MM.1S (cell line): ENCODE data around the gene NGB.

Experiments
- EZH2 ChIP-seq: fragments of 300-600 bp; sonication (generic); optimal IDR thresholded peaks from 2 replicates; pipeline ENCODE3; 2017; ENCODE audit warnings: low read depth, mild to moderate bottlenecking, antibody characterized with exemption, low read length, mixed read lengths
- EZH2phosphoT487 ChIP-seq: fragments of 300-600 bp; sonication (generic); IDR thresholded peaks from 2 replicates; pipeline ENCODE4 v1.6.1; 2018; ENCODE audit warnings: antibody characterized with exemption, low read length
- TF ChIP-seq, protein P1 (sequence below): fragments of 300-600 bp; sonication (generic); IDR thresholded peaks from 2 replicates; pipeline ENCODE4 v1.5.1; 2016; ENCODE audit warnings: antibody characterized with exemption, low read length, mixed read lengths

DNA sequence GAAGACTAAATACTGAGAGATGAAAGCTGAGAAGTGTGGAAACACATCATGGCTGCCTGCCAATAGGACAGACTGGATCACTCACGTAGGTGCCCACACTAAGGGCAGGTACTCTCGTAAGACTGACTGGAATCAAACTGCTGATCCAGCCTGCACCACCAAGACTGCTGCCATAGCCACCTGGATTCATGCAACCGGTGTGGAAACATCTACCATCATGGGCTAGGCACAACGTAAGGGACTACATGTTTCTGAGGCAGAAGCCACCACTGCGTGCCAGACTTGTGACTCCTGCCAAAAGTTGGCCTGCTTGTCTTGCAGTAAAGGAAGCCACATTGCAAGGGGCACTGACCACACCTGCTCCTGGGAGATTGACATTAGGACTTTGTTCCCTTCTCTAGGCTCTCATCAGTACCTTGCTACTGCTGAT lies 45.9 kb upstream of the NGB start:
- TF ChIP-seq, protein P1, sequence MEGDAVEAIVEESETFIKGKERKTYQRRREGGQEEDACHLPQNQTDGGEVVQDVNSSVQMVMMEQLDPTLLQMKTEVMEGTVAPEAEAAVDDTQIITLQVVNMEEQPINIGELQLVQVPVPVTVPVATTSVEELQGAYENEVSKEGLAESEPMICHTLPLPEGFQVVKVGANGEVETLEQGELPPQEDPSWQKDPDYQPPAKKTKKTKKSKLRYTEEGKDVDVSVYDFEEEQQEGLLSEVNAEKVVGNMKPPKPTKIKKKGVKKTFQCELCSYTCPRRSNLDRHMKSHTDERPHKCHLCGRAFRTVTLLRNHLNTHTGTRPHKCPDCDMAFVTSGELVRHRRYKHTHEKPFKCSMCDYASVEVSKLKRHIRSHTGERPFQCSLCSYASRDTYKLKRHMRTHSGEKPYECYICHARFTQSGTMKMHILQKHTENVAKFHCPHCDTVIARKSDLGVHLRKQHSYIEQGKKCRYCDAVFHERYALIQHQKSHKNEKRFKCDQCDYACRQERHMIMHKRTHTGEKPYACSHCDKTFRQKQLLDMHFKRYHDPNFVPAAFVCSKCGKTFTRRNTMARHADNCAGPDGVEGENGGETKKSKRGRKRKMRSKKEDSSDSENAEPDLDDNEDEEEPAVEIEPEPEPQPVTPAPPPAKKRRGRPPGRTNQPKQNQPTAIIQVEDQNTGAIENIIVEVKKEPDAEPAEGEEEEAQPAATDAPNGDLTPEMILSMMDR: no peak
- no peak for TF ChIP-seq EZH2
- TF ChIP-seq EZH2phosphoT487: no peak
